GM13976 (cell line): Measurements from ENCODE around the gene OPHN1.

Source experiments
- DNase-seq: peaks from one replicate; pipeline ENCODE4 v3.0.0; 2012; ENCODE audit warnings: low spot score
- in situ Hi-C: fragments of 300-500 bp; cut with MboI; formaldehyde crosslinking; loops from one replicate; pipeline ENCODE4 v1.12.0; 2022; ENCODE audit warnings: low sequenced_read_pairs, mixed read lengths, inconsistent platforms; ENCODE audit not compliant: unreplicated experiment
- TF ChIP-seq, protein P1 (sequence below): IDR thresholded peaks from 2 replicates; pipeline ENCODE4 v1.5.1; 2012; ENCODE audit warnings: borderline replicate concordance, mild to moderate bottlenecking; ENCODE audit not compliant: insufficient read depth; ENCODE audit errors: extremely low read depth, missing control alignments, control extremely low read depth

The OPHN1 gene

DNA sequence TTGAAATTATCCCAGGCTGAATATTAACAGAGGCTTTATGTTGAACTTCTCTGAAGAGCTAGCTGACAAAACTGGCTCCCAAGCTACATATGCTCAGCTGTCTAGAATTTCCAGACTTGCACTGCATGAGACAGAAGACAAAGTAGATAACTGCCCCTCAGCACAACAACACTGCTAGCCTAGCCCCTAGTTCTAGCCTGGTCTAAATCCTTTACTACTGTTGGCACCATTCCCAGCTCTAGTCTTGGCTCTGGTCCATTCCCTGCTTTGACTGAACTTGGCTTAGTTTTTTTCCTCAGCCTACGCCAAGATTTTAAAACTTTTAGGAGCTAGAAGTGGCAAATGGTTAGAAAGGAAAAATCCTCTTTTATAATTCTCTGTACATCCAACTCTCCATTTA is 7.6 kb upstream of the OPHN1 start:
- TF ChIP-seq, protein P1, sequence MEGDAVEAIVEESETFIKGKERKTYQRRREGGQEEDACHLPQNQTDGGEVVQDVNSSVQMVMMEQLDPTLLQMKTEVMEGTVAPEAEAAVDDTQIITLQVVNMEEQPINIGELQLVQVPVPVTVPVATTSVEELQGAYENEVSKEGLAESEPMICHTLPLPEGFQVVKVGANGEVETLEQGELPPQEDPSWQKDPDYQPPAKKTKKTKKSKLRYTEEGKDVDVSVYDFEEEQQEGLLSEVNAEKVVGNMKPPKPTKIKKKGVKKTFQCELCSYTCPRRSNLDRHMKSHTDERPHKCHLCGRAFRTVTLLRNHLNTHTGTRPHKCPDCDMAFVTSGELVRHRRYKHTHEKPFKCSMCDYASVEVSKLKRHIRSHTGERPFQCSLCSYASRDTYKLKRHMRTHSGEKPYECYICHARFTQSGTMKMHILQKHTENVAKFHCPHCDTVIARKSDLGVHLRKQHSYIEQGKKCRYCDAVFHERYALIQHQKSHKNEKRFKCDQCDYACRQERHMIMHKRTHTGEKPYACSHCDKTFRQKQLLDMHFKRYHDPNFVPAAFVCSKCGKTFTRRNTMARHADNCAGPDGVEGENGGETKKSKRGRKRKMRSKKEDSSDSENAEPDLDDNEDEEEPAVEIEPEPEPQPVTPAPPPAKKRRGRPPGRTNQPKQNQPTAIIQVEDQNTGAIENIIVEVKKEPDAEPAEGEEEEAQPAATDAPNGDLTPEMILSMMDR, result no peak
- in situ Hi-C loops, result no loop called here
- no peak for DNase-seq

DNA sequence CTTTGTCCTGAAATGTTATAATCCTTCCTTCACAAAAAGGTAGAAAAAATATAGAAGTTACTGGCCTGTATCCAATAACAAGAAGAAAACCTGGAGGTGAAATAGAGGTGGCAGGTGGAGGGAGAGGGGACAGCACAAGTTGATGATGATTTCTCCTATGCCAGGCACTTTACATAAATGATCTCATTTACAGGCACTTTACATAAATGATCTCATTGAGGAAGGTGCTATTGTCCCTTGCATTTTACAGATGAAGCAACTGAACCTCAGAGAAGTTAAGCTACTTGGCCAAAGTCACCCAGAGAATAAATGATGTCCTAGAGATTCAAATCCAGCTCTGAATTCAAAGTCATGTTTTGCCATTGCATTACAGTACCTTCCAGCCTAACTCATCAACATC is 7.1 kb upstream of the OPHN1 start:
- in situ Hi-C loops, result no loop called here
- TF ChIP-seq, protein P1, result no peak
- no peak for DNase-seq

DNA sequence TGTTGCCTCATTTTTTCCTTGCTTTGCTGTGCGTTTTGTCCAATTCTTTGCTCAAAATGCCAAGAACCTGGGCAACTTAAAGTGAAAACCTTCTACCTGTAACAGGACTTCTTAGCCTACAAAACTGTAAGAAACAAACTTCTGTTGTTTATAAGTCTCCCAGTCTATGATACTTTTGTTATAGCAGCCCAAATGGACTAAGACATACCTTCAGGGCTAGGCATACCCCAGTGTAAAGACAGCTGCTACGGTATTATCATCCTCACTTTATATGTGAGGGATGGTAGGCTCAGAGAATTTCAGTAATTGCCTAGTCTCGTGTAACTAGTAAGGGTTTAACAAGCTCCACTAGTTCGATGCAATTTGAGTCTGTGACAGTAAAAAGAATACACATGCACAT is 6.0 kb upstream of the OPHN1 start:
- DNase-seq, result no peak
- TF ChIP-seq, protein P1, result no peak
- in situ Hi-C loops, result no loop called here

DNA sequence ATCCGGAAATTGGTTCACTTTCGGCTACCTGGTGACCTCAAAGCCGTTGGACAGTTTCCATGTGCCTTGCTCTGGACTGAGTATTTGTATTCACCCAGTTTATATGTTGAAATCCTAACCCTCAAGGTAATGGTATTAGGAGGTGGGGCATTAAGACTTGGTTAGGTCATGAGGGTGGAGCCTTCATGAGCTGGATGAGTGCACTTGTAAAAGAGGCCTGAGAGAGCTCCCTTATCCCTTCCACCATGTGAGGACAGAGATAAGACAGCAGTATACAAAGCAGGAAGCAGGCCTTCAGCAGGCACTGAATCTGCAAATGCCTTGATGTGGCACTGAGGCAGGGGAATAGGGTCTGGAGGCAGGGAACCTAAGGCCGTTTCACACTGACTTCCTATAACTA is 5.3 kb upstream of the OPHN1 start:
- in situ Hi-C loops, result no loop called here
- TF ChIP-seq, protein P1, result no peak
- DNase-seq, result no peak

DNA sequence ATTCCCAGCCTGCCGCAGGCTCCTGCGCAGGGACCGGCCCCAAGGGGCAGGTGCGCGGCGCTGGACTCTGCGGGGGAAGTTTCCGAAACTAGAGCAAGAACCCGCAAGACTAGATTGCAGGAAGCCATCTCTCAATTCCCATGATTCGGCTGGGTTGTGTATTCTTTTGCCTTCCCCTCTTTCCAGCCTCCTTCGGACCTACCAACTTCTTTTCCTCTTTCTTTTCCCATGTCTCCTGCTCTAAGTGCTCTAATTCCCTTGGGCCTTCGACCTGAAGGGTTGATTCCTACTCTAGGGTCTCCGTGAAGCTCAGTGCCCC is 645 bp upstream of the OPHN1 start:
- TF ChIP-seq, protein P1, result no peak
- no peak for DNase-seq
- in situ Hi-C loops, result no loop called here

DNA sequence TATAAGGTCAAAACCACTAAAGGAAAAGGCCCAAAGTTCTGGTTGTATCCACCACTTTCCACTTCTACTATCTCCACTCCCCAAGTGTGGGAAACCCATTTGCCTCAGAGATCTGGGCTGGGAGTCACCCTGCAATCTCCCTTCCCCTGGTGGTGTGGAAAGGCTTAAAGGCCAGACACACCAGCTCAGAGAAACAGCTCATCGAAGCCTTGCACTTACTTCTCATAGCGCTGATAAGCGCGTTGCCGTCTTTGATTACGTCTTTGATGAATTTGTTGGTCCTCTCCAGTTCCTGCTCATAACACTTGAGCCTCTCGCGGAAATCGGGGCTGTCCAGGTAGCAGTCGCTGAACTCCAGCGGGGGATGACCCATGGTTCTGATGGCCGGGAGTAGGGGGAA is 647 bp downstream of the OPHN1 start:
- in situ Hi-C loops, result no loop called here
- TF ChIP-seq, protein P1, result no peak
- no peak for DNase-seq

DNA sequence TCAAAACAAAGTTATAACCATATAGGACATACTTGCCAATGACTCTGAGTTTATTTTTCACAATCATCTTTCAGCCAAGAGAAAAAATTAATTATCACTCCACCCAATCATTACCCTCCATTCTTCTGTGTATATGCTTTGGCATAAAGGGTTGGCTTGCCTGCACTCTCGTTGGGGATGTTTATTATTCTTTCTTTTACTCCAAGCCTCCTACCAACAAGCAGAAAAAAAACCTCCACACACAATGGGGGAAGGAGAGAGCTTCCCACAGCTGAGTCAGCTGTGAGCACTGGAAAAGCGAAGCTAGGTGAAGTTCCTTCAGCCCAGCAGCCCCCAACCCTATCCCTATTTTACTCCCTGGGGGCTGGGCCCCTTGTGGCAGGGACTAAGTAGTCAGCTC is 1.5 kb downstream of the OPHN1 start:
- no peak for DNase-seq
- in situ Hi-C loops, result no loop called here
- TF ChIP-seq, protein P1, result no peak
